GM12878 (cell line): Measurements from ENCODE around the gene CALN1. TPM values are rescaled to one million over a fixed set of nuclear protein-coding genes. Genes with fewer than 3 reads are reported as not detected.

Source experiments
- ATAC-seq: fragments of 200-7000 bp; cut with Tn5 transposase; 3 replicates; pipeline ENCODE4 v1.9.1; 2020; ENCODE audit warnings: mild to moderate bottlenecking, moderate library complexity
- BruUV-seq: library from RNA; stranded (reverse); fragments of 400-500 nt; replicated peaks from 2 replicates; lab custom pipeline; 2021; lab: Mats Ljungman, UMichigan
- CTCF ChIA-PET: fragments of 300-600 bp; sonication (Branson Sonifier 250); formaldehyde crosslinking; extraction: SDS; loops from one replicate; lab custom pipeline; 2021; ENCODE audit warnings: inconsistent platforms; lab: Yijun Ruan, JAX
- POLR2A ChIA-PET: fragments of 350-600 bp; formaldehyde crosslinking; extraction: SDS; loops from one replicate; lab custom pipeline; 2021; ENCODE audit warnings: inconsistent platforms; lab: Charles Lee
- RAD21 ChIA-PET: fragments of 300-600 bp; sonication (Branson Sonifier 250); formaldehyde crosslinking; loops from one replicate; lab custom pipeline; 2023; ENCODE audit warnings: antibody characterized with exemption; ENCODE audit not compliant: unreplicated experiment; lab: Charles Lee
- SMC1A ChIA-PET: fragments of 300-600 bp; sonication (Branson Sonifier 250); formaldehyde crosslinking; loops from one replicate; lab custom pipeline; 2023; ENCODE audit not compliant: unreplicated experiment, uncharacterized antibody; lab: Charles Lee
- DNase-seq: peaks from one replicate; pipeline ENCODE4 v3.0.0-alpha.2; 2011; ENCODE audit warnings: low read depth, low spot score
- FAIRE-seq: peaks from 3 replicates; lab custom pipeline; 2011; peaks lifted over from hg19 to GRCh38; lab: Jason Lieb, UNC
- H2AFZ ChIP-seq: 2 replicates; pipeline ENCODE4 v1.6.0; 2011; ENCODE audit warnings: low read depth, low read length, control low read depth; ENCODE audit not compliant: control insufficient read depth
- H3K27ac ChIP-seq: 2 replicates; pipeline ENCODE4 v1.5.1; 2011; ENCODE audit warnings: control low read depth; ENCODE audit not compliant: control insufficient read depth, insufficient read depth
- H3K27me3 ChIP-seq, 2 experiments: replicated peaks in 1 of 2; 2 replicates each; pipeline versions ENCODE4 v1.6.0 to v1.6.1; 2011; ENCODE audit warnings: low read length in 1 of 2; ENCODE audit not compliant: control insufficient read depth in 2 of 2, insufficient read depth in 2 of 2
- H3K36me3 ChIP-seq, 2 experiments: 2 replicates each; pipeline ENCODE4 v1.5.1; 2011; ENCODE audit warnings: low read length in 1 of 2; ENCODE audit not compliant: control insufficient read depth in 2 of 2, insufficient read depth in 2 of 2
- H3K4me1 ChIP-seq: 2 replicates; pipeline ENCODE4 v1.6.1; 2011; ENCODE audit warnings: mild to moderate bottlenecking, low read length, moderate library complexity, mixed read lengths; ENCODE audit not compliant: control insufficient read depth, insufficient read depth
- H3K4me2 ChIP-seq: 2 replicates; pipeline ENCODE4 v1.6.0; 2011; ENCODE audit warnings: control low read depth; ENCODE audit not compliant: control insufficient read depth, insufficient read depth
- H3K4me3 ChIP-seq: fragments of 200-600 bp; sonication (generic); 2 replicates; pipeline ENCODE4 v1.5.1; 2016
- H3K79me2 ChIP-seq: 2 replicates; pipeline ENCODE4 v1.6.0; 2011; ENCODE audit warnings: low read length; ENCODE audit not compliant: control insufficient read depth, insufficient read depth
- H3K9ac ChIP-seq: 2 replicates; pipeline ENCODE4 v1.8.0; 2011; ENCODE audit warnings: low read length, control low read depth, mixed read lengths; ENCODE audit not compliant: control insufficient read depth, insufficient read depth
- H3K9me3 ChIP-seq: replicated peaks from 3 replicates; pipeline ENCODE4 v1.5.1; 2011; ENCODE audit warnings: mild to moderate bottlenecking, low read length; ENCODE audit not compliant: control insufficient read depth, insufficient read depth
- H4K20me1 ChIP-seq: 2 replicates; pipeline ENCODE4 v1.6.0; 2011; ENCODE audit not compliant: control insufficient read depth, insufficient read depth
- ESRRA ChIP-seq: IDR thresholded peaks from 2 replicates; pipeline ENCODE4 v1.6.1; 2012; ENCODE audit warnings: mild to moderate bottlenecking, low read length, improper control_type of control experiment
- IKZF2 ChIP-seq, 2 experiments: fragments of 450-650 bp; IDR thresholded peaks; 2 replicates each; pipeline ENCODE4 v1.6.1; 2017; ENCODE audit warnings: mild to moderate bottlenecking in 2 of 2, moderate library complexity in 2 of 2
- MEF2A ChIP-seq: IDR thresholded peaks from 2 replicates; pipeline ENCODE4 v1.6.1; 2011; ENCODE audit warnings: low read depth, mild to moderate bottlenecking, low read length, moderate library complexity; ENCODE audit not compliant: insufficient read depth
- PAX8 ChIP-seq: fragments of 450-650 bp; IDR thresholded peaks from 2 replicates; pipeline ENCODE4 v1.6.1; 2017; ENCODE audit warnings: mild to moderate bottlenecking, moderate library complexity
- SP1 ChIP-seq: IDR thresholded peaks from one replicate; pipeline ENCODE4 v1.6.1; 2011; ENCODE audit warnings: low read depth, low read length
- ZNF622 ChIP-seq: fragments of 450-650 bp; IDR thresholded peaks from 2 replicates; pipeline ENCODE4 v1.6.1; 2017; ENCODE audit warnings: mild to moderate bottlenecking, inconsistent platforms
- WGBS: methylation state at CpG from one replicate; pipeline ENCODE4 v1.1.6; 2016; ENCODE audit warnings: low lambda C conversion rate; ENCODE audit not compliant: insufficient replicate concordance, insufficient coverage; ENCODE audit errors: missing lambda C conversion rate; 5-methylcytosine and 5-hydroxymethylcytosine counted together
- in situ Hi-C: fragments of 300-500 bp; cut with MboI; formaldehyde crosslinking; loops from 9 replicates; pipeline ENCODE4 v1.14.3; 2018; ENCODE audit warnings: mixed read lengths
- intact Hi-C: fragments of 100-400 bp; cut with micrococcal nuclease; formaldehyde crosslinking; loops from one replicate; pipeline ENCODE4 v1.14.2; 2022; ENCODE audit not compliant: unreplicated experiment
- polyA plus RNA-seq, 11 experiments: library from polyadenylated mRNA; depleted of rRNA in 4 of 11; unstranded in 6 of 11; stranded (reverse) in 5 of 11; fragments of >200 nt; fragmentation: Nextera tagmentation in 4 of 11; fragmentation: Illumina TruSeq in 1 of 11; extraction: Ambion mirVana in 4 of 11; extraction: Trizol in 1 of 11; gene quantifications; 1 replicate in 1 of 11; 2 replicates in 10 of 11; pipeline versions ENCODE4 v1.2.1 to v1.2.3, GENCODE V29; 2011 to 2016; ENCODE audit warnings: inconsistent platforms in 2 of 11, missing spikeins in 2 of 11, low read depth in 1 of 11
- total RNA-seq, 4 experiments: library from RNA; depleted of rRNA in 3 of 4; stranded (reverse); fragments of >200 nt in 3 of 4; fragmentation: Illumina TruSeq in 1 of 4; extraction: Trizol in 1 of 4; gene quantifications; 2 replicates each; pipeline versions ENCODE4 v1.2.1 to v1.2.3, GENCODE V29; 2013 to 2021
- TF ChIP-seq, protein P1 (sequence below): IDR thresholded peaks from 2 replicates; pipeline ENCODE4 v1.6.1; 2011; ENCODE audit warnings: borderline replicate concordance, low read depth, mild to moderate bottlenecking, moderate library complexity, mixed read lengths, low read length; ENCODE audit not compliant: insufficient read depth; ENCODE audit errors: extremely low read length
- TF ChIP-seq, protein P2 (sequence below): IDR thresholded peaks from 2 replicates; pipeline ENCODE4 v1.6.1; 2011; ENCODE audit warnings: mild to moderate bottlenecking, low read depth, low read length, moderate library complexity; ENCODE audit not compliant: insufficient replicate concordance

The CALN1 gene
- total and polyA plus RNA-seq, 10 of the 15 experiments (the other 5 are each of a cell fraction or from before 2014, with no cell fraction given): 0.48 to 15.3 (median 1.6) TPM

DNA sequence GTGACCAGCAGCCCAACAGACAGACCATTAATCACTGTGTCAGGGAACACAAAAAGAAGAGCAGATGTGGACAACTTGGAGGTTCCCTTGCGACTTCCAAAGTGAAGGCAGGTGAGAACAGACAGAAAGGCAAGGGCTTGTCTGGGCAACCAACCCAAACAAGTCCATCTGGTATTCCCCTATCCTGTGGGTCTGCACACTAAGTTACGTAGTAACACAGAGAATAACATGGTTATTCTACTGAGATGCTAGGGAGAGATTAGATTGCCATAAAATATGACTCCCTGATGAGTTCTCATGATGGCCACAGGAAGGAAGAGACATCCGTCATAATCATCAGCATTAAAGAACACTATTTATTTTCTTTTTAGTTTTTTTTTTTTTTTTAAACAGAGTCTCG, 252.2 kb downstream of the CALN1 start (continued):
- TF ChIP-seq, protein P1, sequence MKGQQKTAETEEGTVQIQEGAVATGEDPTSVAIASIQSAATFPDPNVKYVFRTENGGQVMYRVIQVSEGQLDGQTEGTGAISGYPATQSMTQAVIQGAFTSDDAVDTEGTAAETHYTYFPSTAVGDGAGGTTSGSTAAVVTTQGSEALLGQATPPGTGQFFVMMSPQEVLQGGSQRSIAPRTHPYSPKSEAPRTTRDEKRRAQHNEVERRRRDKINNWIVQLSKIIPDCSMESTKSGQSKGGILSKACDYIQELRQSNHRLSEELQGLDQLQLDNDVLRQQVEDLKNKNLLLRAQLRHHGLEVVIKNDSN: no peak
- TF ChIP-seq PAX8: no peak
- TF ChIP-seq SP1: no peak
- TF ChIP-seq ESRRA: no peak

DNA sequence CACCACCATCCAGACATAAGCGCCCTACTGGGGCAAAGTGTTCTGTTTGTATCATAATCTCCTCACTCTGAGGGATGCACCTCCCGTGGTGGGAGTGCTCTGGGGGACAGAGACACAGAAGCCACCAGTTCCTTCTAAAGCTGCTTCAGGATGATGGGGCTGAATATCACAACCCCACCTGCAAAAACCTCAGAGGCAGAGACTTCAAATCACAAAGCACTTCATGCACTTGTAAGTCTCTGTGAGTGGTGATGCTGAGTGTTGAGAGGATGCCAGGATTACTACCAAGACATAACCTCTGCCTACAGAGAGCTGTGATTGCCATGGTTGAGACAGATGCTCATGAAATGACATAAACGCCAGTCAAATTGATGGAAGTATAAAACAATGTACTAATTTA, 255.5 kb downstream of the CALN1 start:
- Histone ChIP-seq H3K4me1 (no peaks in the 10 kb centered on the region), H3K9me3 (no peaks in the 10 kb centered on the region), H3K4me2 (no peak overlapping the region), H3K9ac (no peak overlapping the region), H3K27ac (no peak overlapping the region), H2AFZ (no peak overlapping the region), H3K79me2 (no peaks in the 10 kb centered on the region), H3K36me3 (no peaks in the 10 kb centered on the region), H3K27me3 (no peaks in the 10 kb centered on the region), H4K20me1 (no peaks in the 10 kb centered on the region), H3K4me3 (no peak overlapping the region)
- no peak for DNase-seq
- CTCF ChIA-PET: no interaction called here
- SMC1A ChIA-PET: no interaction called here
- in situ Hi-C loops (no loop called here), intact Hi-C loops (no loop called here)
- ATAC-seq: no peak
- TF ChIP-seq, protein P2, sequence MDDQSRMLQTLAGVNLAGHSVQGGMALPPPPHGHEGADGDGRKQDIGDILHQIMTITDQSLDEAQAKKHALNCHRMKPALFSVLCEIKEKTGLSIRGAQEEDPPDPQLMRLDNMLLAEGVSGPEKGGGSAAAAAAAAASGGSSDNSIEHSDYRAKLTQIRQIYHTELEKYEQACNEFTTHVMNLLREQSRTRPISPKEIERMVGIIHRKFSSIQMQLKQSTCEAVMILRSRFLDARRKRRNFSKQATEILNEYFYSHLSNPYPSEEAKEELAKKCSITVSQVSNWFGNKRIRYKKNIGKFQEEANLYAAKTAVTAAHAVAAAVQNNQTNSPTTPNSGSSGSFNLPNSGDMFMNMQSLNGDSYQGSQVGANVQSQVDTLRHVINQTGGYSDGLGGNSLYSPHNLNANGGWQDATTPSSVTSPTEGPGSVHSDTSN: no peak
- TF ChIP-seq ZNF622: no peak
- TF ChIP-seq MEF2A: no peak
- TF ChIP-seq IKZF2 (IDR thresholded peaks at IDR 0.05): no peak
- RAD21 ChIA-PET: no interaction called here
- FAIRE-seq: no peak
- 29% methylated on average over 3 of the region's 3 CpGs for WGBS
- POLR2A ChIA-PET: no interaction called here
- no TSS peak for BruUV-seq
